ENCODE measurements around the gene RTKN. TPM values are rescaled to one million over a fixed set of nuclear protein-coding genes. Genes with fewer than 3 reads are reported as not detected.

RTKN gene
- total and polyA plus RNA-seq, 2 of the 13 experiments (the other 11 are each of a cell fraction or from before 2014, with no cell fraction given): 159 to 166 TPM

DNA sequence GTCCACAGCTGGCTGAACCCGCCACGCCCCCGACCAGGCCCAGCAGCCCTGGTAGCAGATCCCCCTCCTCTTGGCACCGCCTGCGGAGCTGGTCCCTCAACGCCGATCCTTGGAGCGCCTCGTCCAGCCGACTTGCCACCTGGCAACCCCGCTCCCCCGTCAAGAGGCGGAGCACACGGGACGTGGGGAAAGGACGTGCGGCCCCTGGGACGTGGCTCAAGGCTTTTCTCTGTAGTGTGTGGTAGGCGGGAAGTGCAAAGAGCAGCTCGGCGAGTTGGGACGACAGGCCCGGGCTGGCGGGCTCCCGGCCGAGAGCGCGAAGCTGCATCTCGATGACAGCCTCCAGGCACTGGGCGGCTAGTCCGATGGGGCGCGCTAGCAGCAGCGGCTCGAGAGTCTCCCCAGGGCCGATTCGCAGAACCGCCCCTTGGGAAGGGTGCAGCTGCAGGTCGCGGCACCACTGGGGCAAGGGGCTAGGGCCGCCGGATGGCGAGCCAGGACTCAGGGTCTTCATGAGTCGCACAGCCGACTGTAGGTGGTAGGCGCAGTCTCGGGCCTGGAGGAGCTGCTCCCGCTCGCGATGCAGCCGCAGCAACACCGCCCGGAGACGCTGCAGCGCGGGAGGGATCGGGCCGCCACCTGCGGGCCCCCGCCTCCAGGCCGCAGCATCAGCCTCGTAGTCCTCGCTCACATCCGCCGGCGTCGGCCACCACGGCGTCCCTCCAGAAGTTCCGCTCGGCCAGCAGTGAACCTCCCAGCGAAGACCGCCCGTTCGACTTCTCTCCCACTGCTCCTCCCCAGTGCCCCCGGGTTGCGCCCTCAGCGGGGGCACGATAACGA lies 40.4 kb upstream of the RTKN start (continued):
- TF ChIP-seq HOXA3 (CRISPR knock-in tag; IDR thresholded peaks at IDR 0.05): peak; percentile 84
- TF ChIP-seq ZNF124 (CRISPR knock-in tag; IDR thresholded peaks at IDR 0.05): no peak; the same call in 1 of the 2 replicates
- TF ChIP-seq, protein P1, sequence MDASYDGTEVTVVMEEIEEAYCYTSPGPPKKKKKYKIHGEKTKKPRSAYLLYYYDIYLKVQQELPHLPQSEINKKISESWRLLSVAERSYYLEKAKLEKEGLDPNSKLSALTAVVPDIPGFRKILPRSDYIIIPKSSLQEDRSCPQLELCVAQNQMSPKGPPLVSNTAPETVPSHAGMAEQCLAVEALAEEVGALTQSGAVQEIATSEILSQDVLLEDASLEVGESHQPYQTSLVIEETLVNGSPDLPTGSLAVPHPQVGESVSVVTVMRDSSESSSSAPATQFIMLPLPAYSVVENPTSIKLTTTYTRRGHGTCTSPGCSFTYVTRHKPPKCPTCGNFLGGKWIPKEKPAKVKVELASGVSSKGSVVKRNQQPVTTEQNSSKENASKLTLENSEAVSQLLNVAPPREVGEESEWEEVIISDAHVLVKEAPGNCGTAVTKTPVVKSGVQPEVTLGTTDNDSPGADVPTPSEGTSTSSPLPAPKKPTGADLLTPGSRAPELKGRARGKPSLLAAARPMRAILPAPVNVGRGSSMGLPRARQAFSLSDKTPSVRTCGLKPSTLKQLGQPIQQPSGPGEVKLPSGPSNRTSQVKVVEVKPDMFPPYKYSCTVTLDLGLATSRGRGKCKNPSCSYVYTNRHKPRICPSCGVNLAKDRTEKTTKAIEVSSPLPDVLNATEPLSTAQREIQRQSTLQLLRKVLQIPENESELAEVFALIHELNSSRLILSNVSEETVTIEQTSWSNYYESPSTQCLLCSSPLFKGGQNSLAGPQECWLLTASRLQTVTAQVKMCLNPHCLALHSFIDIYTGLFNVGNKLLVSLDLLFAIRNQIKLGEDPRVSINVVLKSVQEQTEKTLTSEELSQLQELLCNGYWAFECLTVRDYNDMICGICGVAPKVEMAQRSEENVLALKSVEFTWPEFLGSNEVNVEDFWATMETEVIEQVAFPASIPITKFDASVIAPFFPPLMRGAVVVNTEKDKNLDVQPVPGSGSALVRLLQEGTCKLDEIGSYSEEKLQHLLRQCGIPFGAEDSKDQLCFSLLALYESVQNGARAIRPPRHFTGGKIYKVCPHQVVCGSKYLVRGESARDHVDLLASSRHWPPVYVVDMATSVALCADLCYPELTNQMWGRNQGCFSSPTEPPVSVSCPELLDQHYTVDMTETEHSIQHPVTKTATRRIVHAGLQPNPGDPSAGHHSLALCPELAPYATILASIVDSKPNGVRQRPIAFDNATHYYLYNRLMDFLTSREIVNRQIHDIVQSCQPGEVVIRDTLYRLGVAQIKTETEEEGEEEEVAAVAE (CRISPR knock-in tag; IDR thresholded peaks at IDR 0.05; ENCODE audit: borderline replicate concordance): no peak
- TF ChIP-seq, protein P2, sequence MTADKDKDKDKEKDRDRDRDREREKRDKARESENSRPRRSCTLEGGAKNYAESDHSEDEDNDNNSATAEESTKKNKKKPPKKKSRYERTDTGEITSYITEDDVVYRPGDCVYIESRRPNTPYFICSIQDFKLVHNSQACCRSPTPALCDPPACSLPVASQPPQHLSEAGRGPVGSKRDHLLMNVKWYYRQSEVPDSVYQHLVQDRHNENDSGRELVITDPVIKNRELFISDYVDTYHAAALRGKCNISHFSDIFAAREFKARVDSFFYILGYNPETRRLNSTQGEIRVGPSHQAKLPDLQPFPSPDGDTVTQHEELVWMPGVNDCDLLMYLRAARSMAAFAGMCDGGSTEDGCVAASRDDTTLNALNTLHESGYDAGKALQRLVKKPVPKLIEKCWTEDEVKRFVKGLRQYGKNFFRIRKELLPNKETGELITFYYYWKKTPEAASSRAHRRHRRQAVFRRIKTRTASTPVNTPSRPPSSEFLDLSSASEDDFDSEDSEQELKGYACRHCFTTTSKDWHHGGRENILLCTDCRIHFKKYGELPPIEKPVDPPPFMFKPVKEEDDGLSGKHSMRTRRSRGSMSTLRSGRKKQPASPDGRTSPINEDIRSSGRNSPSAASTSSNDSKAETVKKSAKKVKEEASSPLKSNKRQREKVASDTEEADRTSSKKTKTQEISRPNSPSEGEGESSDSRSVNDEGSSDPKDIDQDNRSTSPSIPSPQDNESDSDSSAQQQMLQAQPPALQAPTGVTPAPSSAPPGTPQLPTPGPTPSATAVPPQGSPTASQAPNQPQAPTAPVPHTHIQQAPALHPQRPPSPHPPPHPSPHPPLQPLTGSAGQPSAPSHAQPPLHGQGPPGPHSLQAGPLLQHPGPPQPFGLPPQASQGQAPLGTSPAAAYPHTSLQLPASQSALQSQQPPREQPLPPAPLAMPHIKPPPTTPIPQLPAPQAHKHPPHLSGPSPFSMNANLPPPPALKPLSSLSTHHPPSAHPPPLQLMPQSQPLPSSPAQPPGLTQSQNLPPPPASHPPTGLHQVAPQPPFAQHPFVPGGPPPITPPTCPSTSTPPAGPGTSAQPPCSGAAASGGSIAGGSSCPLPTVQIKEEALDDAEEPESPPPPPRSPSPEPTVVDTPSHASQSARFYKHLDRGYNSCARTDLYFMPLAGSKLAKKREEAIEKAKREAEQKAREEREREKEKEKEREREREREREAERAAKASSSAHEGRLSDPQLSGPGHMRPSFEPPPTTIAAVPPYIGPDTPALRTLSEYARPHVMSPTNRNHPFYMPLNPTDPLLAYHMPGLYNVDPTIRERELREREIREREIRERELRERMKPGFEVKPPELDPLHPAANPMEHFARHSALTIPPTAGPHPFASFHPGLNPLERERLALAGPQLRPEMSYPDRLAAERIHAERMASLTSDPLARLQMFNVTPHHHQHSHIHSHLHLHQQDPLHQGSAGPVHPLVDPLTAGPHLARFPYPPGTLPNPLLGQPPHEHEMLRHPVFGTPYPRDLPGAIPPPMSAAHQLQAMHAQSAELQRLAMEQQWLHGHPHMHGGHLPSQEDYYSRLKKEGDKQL (CRISPR knock-in tag; IDR thresholded peaks at IDR 0.05; ENCODE audit: low read depth): no peak
- no peak for TF ChIP-seq CCDC6 (CRISPR knock-in tag; IDR thresholded peaks at IDR 0.05)
- no peak for TF ChIP-seq TEAD3 (CRISPR knock-in tag; optimal IDR thresholded peaks at IDR 0.05; ENCODE audit: borderline replicate concordance)
- TF ChIP-seq, protein P3, sequence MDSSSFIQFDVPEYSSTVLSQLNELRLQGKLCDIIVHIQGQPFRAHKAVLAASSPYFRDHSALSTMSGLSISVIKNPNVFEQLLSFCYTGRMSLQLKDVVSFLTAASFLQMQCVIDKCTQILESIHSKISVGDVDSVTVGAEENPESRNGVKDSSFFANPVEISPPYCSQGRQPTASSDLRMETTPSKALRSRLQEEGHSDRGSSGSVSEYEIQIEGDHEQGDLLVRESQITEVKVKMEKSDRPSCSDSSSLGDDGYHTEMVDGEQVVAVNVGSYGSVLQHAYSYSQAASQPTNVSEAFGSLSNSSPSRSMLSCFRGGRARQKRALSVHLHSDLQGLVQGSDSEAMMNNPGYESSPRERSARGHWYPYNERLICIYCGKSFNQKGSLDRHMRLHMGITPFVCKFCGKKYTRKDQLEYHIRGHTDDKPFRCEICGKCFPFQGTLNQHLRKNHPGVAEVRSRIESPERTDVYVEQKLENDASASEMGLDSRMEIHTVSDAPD (CRISPR knock-in tag; IDR thresholded peaks at IDR 0.05): no peak; the same call in 1 of the 2 replicates
- TF ChIP-seq NR3C1 (CRISPR knock-in tag; IDR thresholded peaks at IDR 0.05): no peak
- TF ChIP-seq ZNF562 (CRISPR knock-in tag; IDR thresholded peaks at IDR 0.05; ENCODE audit: borderline replicate concordance): no peak
- TF ChIP-seq ZNF766 (CRISPR knock-in tag; IDR thresholded peaks at IDR 0.05; ENCODE audit: borderline replicate concordance): no peak
- peak; percentile 70; the same call in 1 of the 2 replicates for TF ChIP-seq NFE2L1 (CRISPR knock-in tag; IDR thresholded peaks at IDR 0.05; ENCODE audit: borderline replicate concordance)
- TF ChIP-seq, protein P4, sequence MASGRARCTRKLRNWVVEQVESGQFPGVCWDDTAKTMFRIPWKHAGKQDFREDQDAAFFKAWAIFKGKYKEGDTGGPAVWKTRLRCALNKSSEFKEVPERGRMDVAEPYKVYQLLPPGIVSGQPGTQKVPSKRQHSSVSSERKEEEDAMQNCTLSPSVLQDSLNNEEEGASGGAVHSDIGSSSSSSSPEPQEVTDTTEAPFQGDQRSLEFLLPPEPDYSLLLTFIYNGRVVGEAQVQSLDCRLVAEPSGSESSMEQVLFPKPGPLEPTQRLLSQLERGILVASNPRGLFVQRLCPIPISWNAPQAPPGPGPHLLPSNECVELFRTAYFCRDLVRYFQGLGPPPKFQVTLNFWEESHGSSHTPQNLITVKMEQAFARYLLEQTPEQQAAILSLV (CRISPR knock-in tag; IDR thresholded peaks at IDR 0.05; ENCODE audit: borderline replicate concordance): 0 out of 2 replicates have a peak, but pooled peaks have one; percentile 23
- TF ChIP-seq, protein P5, sequence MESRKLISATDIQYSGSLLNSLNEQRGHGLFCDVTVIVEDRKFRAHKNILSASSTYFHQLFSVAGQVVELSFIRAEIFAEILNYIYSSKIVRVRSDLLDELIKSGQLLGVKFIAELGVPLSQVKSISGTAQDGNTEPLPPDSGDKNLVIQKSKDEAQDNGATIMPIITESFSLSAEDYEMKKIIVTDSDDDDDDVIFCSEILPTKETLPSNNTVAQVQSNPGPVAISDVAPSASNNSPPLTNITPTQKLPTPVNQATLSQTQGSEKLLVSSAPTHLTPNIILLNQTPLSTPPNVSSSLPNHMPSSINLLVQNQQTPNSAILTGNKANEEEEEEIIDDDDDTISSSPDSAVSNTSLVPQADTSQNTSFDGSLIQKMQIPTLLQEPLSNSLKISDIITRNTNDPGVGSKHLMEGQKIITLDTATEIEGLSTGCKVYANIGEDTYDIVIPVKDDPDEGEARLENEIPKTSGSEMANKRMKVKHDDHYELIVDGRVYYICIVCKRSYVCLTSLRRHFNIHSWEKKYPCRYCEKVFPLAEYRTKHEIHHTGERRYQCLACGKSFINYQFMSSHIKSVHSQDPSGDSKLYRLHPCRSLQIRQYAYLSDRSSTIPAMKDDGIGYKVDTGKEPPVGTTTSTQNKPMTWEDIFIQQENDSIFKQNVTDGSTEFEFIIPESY (CRISPR knock-in tag; IDR thresholded peaks at IDR 0.05): no peak
